ENCODE measurements around the gene CC2D1B. TPM values are rescaled to one million over a fixed set of nuclear protein-coding genes. Genes with fewer than 3 reads are reported as not detected.
A peak's percentile ranks its signal among the peaks of the same experiment; 100 is the strongest.

CC2D1B gene, protein sequence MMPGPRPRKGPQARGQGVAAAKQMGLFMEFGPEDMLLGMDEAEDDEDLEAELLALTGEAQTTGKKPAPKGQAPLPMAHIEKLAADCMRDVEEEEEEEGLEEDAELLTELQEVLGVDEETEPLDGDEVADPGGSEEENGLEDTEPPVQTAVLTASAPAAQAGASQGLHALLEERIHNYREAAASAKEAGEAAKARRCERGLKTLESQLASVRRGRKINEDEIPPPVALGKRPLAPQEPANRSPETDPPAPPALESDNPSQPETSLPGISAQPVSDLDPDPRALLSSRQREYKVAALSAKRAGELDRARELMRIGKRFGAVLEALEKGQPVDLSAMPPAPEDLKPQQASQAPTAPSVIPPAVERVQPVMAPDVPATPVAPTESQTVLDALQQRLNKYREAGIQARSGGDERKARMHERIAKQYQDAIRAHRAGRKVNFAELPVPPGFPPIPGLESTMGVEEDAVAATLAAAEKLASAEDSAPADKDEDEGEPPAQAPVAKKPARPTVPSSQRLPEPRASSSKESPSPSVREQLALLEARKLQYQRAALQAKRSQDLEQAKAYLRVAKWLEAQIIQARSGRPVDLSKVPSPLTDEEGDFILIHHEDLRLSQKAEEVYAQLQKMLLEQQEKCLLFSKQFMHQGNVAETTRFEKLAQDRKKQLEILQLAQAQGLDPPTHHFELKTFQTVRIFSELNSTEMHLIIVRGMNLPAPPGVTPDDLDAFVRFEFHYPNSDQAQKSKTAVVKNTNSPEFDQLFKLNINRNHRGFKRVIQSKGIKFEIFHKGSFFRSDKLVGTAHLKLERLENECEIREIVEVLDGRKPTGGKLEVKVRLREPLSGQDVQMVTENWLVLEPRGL
- total RNA-seq (10 to 100 TPM; 83.7 to 84.1 TPM), polyA plus RNA-seq (10 to 100 TPM in 1 of 2 donors, 1 to 10 TPM in 1; 2.6 to 14.8 TPM)

DNA sequence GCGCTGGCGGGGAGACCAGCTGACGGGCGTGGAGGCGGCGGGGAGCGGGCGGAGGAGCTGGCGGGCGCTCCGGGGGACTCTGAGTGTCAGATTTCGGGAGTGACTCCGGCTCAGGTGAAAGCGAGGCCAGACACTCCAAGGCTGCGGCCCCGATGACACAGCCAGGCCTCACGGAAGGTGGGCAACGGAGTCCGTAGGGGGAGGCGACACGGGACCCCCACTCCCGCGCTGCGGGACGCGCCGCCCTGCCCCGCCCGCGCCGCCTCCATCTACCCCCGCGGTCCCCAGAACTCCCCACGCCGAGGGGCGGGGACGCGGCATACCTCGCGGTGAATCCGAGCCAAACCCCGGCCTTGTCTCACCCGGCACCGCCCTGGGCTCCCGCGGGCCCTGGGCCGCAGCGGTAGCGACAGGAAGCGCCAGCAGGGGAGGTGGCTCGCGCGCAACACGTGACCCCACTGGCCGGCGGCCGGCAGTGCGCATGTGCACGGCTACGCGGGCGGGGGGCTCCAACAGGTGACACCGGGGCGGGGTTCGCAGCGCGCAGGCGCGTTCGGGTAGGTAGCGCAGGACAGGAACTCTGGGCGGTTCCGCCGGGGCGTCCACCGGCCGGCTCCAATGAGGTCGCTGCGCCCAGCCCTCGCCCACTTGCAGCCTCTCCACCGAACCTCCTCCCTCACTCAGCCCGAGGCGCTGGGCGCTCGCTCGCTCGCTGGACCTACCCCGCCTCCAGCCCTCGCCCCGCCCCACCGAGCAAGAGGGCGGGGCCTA is at the start of gene CC2D1B:
Gene CC2D1B, minus strand, starts transcription at position 460 of the 771 bp plus-strand sequence. CDS start 1,585 bp downstream, outside the sequence.
- POLR2A ChIA-PET (ENCODE audit: partially characterized antibody): interaction anchor here (0.7 to 3.3 kb wide), 22 partner anchors 10 to 362 kb away, joined by 3 to 68 read pairs (median 4); partner anchors contain the start of genes KTI12, ORC1, PRPF38A and TXNDC12
- Mint-ChIP-seq H3K9me3 (peaks cover 0 to 4% (median 0%) of the 10 kb centered on the region in 8 donors), H3K27me3 (no peaks in the 10 kb centered on the region), H3K36me3 (peaks cover 13 to 35% of the 10 kb centered on the region in 2 donors), H3K4me1 (peaks cover 20 to 56% (median 41%) of the 10 kb centered on the region in 4 donors), H3K4me3 (peak within 1 kb of the TSS; percentile 90 to 97 (median 92)), H3K27ac (peak within 1 kb of the TSS; percentile 90 to 97 (median 95))
- Histone ChIP-seq H3K27me3 (ENCODE audit: insufficient read depth, low read length) (no peaks in the 10 kb centered on the region), H3K36me3 (ENCODE audit: insufficient read depth, low read length) (peaks cover 19% of the 10 kb centered on the region), H3K27ac (ENCODE audit: low read depth, low read length) (peak within 1 kb of the TSS; percentile 78), H3K4me3 (ENCODE audit: low read length in 2 of 2) (peak within 1 kb of the TSS; percentile 53 to 88), H3K9me3 (ENCODE audit: control insufficient read depth in 1 of 2, low read length in 2 of 2) (no peaks in the 10 kb centered on the region), H3K4me1 (ENCODE audit: insufficient read depth, low read length) (peaks cover 32% of the 10 kb centered on the region)
- intact Hi-C loops (cut with micrococcal nuclease): loop anchor here (1.0 to 5.0 kb wide), 8 partner anchors 38 to 334 kb away; partner anchors contain the start of genes BTF3L4, KTI12, ORC1 and PRPF38A
- CTCF ChIA-PET (ENCODE audit: partially characterized antibody): interaction anchor here (1.4 kb wide), 1 partner anchor 321 kb away, joined by 3 read pairs; no protein-coding TSS in a partner anchor
- peak; percentile 98 to 100 (median 100) for DNase-seq

DNA sequence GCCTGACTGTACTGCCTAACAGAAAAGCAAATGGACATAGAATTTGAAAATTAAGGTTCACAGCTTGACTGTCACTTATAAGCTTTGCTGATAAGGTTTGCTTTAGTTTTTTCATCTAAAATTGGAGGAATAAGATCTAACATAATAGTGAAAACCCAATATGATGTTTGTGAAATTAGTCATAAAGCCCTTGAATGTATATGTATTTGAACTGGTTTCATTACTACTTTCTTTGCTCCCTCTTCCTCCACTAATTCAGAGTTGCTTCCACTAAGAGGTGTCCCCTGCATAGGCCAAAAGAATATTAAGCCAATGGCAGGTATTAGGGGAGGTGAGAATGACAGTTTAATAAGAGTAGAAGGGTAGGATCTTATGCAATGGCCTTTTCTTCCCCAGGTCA is 48.9 kb upstream of the CC2D1B start:
- H3K27ac Mint-ChIP-seq: peak overlapping the region in 1 of 7 donors; percentile 31
- DNase-seq: no peak

DNA sequence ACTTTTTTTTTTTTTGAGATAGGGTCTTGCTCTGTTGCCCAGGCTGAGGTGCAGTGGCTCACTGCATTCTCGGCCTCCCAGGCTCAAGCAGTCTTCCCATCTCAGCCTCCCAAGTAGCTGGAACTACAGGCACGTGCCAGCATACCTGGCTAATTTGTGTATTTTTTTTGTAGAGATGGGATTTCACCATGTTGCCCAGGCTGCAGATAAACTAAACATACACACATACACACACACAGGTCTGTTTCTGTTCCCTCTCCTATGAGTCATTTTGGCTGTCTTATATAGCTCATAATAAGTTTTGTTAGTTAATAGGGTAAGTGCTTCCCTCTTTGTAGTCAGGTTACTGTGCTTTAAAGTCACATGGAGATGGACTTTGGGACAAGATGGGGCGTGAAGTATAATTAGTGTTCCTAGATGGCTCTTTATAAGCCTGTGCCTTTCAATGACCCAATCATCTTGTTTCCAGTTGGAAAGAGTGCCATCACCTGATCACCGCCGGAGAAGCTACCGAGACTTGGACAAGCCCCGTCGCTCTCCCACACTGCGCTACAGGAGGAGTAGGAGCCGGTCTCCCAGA is 47.5 kb upstream of the CC2D1B start:
- Histone ChIP-seq H3K27ac (ENCODE audit: low read depth, low read length) (no peak overlapping the region), H3K4me1 (ENCODE audit: insufficient read depth, low read length) (no peaks in the 10 kb centered on the region), H3K4me3 (ENCODE audit: low read length in 2 of 2) (no peak overlapping the region), H3K9me3 (ENCODE audit: control insufficient read depth in 1 of 2, low read length in 2 of 2) (no peaks in the 10 kb centered on the region), H3K36me3 (ENCODE audit: insufficient read depth, low read length) (peaks cover 78% of the 10 kb centered on the region), H3K27me3 (ENCODE audit: insufficient read depth, low read length) (no peaks in the 10 kb centered on the region)
- ChIA-PET CTCF (ENCODE audit: partially characterized antibody) (no interaction called here), POLR2A (ENCODE audit: partially characterized antibody) (interaction anchor here (1.1 to 2.8 kb wide), 4 partner anchors 9 to 219 kb away, joined by 3 to 12 read pairs (median 6); partner anchors contain the start of genes CC2D1B, ORC1, PRPF38A and SHISAL2A)
- peak overlapping the region in 1 of 7 donors; percentile 17 for H3K27ac Mint-ChIP-seq
- peaks cover 6 to 22% (median 12%) of the 10 kb centered on the region in 4 donors for H3K4me1 Mint-ChIP-seq
- H3K9me3 Mint-ChIP-seq: no peaks in the 10 kb centered on the region
- no peak for DNase-seq
- H3K36me3 Mint-ChIP-seq: peaks cover 66 to 78% of the 10 kb centered on the region in 2 donors
- H3K4me3 Mint-ChIP-seq: no peak overlapping the region
- no peaks in the 10 kb centered on the region for H3K27me3 Mint-ChIP-seq
- intact Hi-C loops (cut with micrococcal nuclease): no loop called here

More for the DNA sequence above, 48.9 kb upstream of the CC2D1B start:
- peaks cover 65% of the 10 kb centered on the region for H3K36me3 ChIP-seq (ENCODE audit: insufficient read depth, low read length)
- H3K4me3 Mint-ChIP-seq: no peak overlapping the region
- H3K9me3 ChIP-seq (ENCODE audit: control insufficient read depth in 1 of 2, low read length in 2 of 2): no peaks in the 10 kb centered on the region
- CTCF ChIA-PET (ENCODE audit: partially characterized antibody): interaction anchor here (0.7 kb wide), 1 partner anchor 1565 kb away, joined by 3 read pairs; no protein-coding TSS in a partner anchor
- H3K27me3 Mint-ChIP-seq: no peaks in the 10 kb centered on the region
- peaks cover 66 to 79% of the 10 kb centered on the region in 2 donors for H3K36me3 Mint-ChIP-seq
- no peak overlapping the region for H3K27ac ChIP-seq (ENCODE audit: low read depth, low read length)
- H3K4me1 Mint-ChIP-seq: peaks cover 10 to 26% (median 18%) of the 10 kb centered on the region in 4 donors
- peaks cover 12% of the 10 kb centered on the region for H3K4me1 ChIP-seq (ENCODE audit: insufficient read depth, low read length)
- no peak overlapping the region for H3K4me3 ChIP-seq (ENCODE audit: low read length in 2 of 2)
- intact Hi-C loops (cut with micrococcal nuclease): no loop called here
- POLR2A ChIA-PET (ENCODE audit: partially characterized antibody): interaction anchor here (0.6 to 2.8 kb wide), 2 partner anchors 10 to 335 kb away, joined by 5 to 9 read pairs; partner anchors contain the start of genes ORC1 and PRPF38A
- H3K9me3 Mint-ChIP-seq: no peaks in the 10 kb centered on the region
- no peaks in the 10 kb centered on the region for H3K27me3 ChIP-seq (ENCODE audit: insufficient read depth, low read length)

DNA sequence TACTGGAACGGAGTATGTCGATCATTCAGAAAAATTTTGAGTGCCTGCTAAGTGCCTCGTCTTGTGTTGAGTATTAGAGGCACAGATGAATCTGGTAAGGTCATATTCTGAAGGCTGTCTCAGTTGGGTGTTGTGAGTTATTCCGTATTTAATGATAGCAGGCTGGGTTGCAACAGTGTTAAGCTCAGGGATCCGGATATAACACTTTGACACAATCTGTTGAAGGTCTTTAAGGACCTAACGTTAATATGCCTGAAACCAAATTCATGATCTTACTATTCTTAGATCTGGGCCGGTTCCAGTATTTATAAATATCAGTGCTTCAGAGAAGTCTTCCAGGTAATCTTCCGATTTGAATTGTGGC is 39.0 kb upstream of the CC2D1B start:
- Mint-ChIP-seq H3K27me3 (no peaks in the 10 kb centered on the region), H3K27ac (peak overlapping the region; percentile 94 to 99 (median 99)), H3K9me3 (peaks cover 0 to 2% (median 0%) of the 10 kb centered on the region in 8 donors), H3K4me3 (peak overlapping the region; percentile 98 to 100 (median 100)), H3K36me3 (peaks cover 22 to 42% of the 10 kb centered on the region in 2 donors), H3K4me1 (peaks cover 22 to 44% (median 36%) of the 10 kb centered on the region in 4 donors)
- CTCF ChIA-PET (ENCODE audit: partially characterized antibody): interaction anchor here (0.8 to 2.7 kb wide), 9 partner anchors 19 to 282 kb away, joined by 3 to 13 read pairs (median 5); partner anchors contain the start of genes GPX7 and SHISAL2A
- H3K27ac ChIP-seq (ENCODE audit: low read depth, low read length): peak overlapping the region; percentile 91
- POLR2A ChIA-PET (ENCODE audit: partially characterized antibody): interaction anchor here (1.0 to 3.4 kb wide), 19 partner anchors 9 to 321 kb away, joined by 3 to 74 read pairs (median 6); partner anchors contain the start of genes CC2D1B, GPX7, SHISAL2A and TUT4
- DNase-seq: no peak
- intact Hi-C loops (cut with micrococcal nuclease): loop anchor here (1.0 to 10.0 kb wide), 8 partner anchors 19 to 830 kb away; partner anchors contain the start of genes CC2D1B, MAGOH, NRDC and SHISAL2A
- H3K36me3 ChIP-seq (ENCODE audit: insufficient read depth, low read length): peaks cover 29% of the 10 kb centered on the region
- H3K27me3 ChIP-seq (ENCODE audit: insufficient read depth, low read length): no peaks in the 10 kb centered on the region
- peak overlapping the region; percentile 85 to 88 for H3K4me3 ChIP-seq (ENCODE audit: low read length in 2 of 2)
- H3K4me1 ChIP-seq (ENCODE audit: insufficient read depth, low read length): peaks cover 25% of the 10 kb centered on the region
- no peaks in the 10 kb centered on the region for H3K9me3 ChIP-seq (ENCODE audit: control insufficient read depth in 1 of 2, low read length in 2 of 2)

DNA sequence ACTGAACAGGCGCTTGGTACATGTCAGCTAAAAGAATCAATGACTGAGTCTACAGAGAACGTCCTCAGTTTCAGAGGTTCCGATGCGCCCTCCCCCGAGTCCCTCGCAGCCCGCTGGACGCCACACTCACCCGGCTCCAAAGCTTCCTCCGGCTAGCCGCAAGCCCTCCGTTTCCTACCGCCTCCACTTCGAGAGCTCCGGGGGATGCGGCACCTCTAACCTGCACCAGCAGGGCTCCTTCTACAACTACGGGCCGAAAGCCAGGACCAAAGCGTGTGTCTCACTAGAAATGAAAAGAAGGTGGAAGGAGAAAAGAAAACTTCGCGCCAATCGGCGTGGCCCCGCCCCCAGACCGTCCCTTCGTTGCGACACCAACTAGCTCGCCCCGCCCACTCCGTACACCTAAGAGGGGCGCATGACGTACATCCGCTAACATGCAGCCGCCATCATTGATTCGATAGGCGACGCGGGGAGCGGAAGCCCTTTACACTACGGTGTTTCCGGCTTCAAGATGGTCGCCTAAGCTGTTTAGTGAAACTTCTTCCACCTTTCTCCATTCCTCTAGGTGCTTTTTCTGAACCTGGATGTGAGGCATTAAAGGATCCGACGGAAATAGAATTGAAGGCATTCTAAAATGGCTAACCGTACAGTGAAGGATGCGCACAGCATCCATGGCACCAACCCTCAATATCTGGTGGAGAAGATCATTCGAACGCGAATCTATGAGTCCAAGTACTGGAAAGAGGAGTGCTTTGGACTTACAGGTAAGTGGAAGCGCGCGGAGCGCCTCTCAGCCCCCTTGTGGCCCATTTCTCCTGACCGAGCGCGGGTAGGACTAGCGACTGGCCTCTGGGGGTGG is 38.3 kb upstream of the CC2D1B start, which contains the start of the genes ORC1 and PRPF38A:
Gene ORC1, minus strand, starts transcription at position 308 of the 859 bp plus-strand sequence. CDS start 2,200 bp downstream, outside the sequence.
Gene PRPF38A, plus strand, starts transcription at position 487 of the 859 bp plus-strand sequence. Its CDS starts 148 bp downstream, at position 635.
- no peaks in the 10 kb centered on the region for H3K9me3 ChIP-seq (ENCODE audit: control insufficient read depth in 1 of 2, low read length in 2 of 2)
- peak; percentile 94 to 98 (median 96) for DNase-seq
- intact Hi-C loops (cut with micrococcal nuclease): loop anchor here (1.0 to 10.0 kb wide), 8 partner anchors 20 to 830 kb away; partner anchors contain the start of genes CC2D1B, MAGOH, NRDC and SHISAL2A
- H3K27me3 ChIP-seq (ENCODE audit: insufficient read depth, low read length): no peaks in the 10 kb centered on the region
- H3K27ac Mint-ChIP-seq: peak within 1 kb of the TSS; percentile 94 to 99 (median 99)
- H3K4me1 ChIP-seq (ENCODE audit: insufficient read depth, low read length): peaks cover 25% of the 10 kb centered on the region
- peak within 1 kb of the TSS; percentile 98 to 100 (median 100) for H3K4me3 Mint-ChIP-seq
- CTCF ChIA-PET (ENCODE audit: partially characterized antibody): interaction anchor here (1.4 to 2.7 kb wide), 7 partner anchors 20 to 282 kb away, joined by 4 to 13 read pairs (median 6); partner anchors contain the start of gene SHISAL2A
- H3K9me3 Mint-ChIP-seq: peaks cover 0 to 2% (median 0%) of the 10 kb centered on the region in 8 donors
- POLR2A ChIA-PET (ENCODE audit: partially characterized antibody): interaction anchor here (0.9 to 3.4 kb wide), 25 partner anchors 9 to 523 kb away, joined by 3 to 74 read pairs (median 5); partner anchors contain the start of genes CC2D1B, KTI12, SCP2 and SHISAL2A
- H3K4me1 Mint-ChIP-seq: peaks cover 22 to 44% (median 36%) of the 10 kb centered on the region in 4 donors
- peak within 1 kb of the TSS; percentile 91 for H3K27ac ChIP-seq (ENCODE audit: low read depth, low read length)
- peak within 1 kb of the TSS; percentile 85 to 88 for H3K4me3 ChIP-seq (ENCODE audit: low read length in 2 of 2)
- peaks cover 24% of the 10 kb centered on the region for H3K36me3 ChIP-seq (ENCODE audit: insufficient read depth, low read length)
- no peaks in the 10 kb centered on the region for H3K27me3 Mint-ChIP-seq
- H3K36me3 Mint-ChIP-seq: peaks cover 22 to 42% of the 10 kb centered on the region in 2 donors

Data from CD4-positive, alpha-beta memory T cell (primary cell).